H1 (cell line): ENCODE measurements around the gene NAA10. TPM values are rescaled to one million over a fixed set of nuclear protein-coding genes. Genes with fewer than 3 reads are reported as not detected.

ENCODE experiments used
- CTCF ChIA-PET: fragments of 300-600 bp; sonication (Branson Sonifier 250); formaldehyde crosslinking; loops from one replicate; lab custom pipeline; 2021; ENCODE audit not compliant: partially characterized antibody; lab: Charles Lee
- POLR2A ChIA-PET: fragments of 300-600 bp; sonication (Branson Sonifier 250); formaldehyde crosslinking; loops from one replicate; lab custom pipeline; 2021; ENCODE audit warnings: inconsistent platforms; ENCODE audit not compliant: partially characterized antibody; lab: Charles Lee
- DNase-seq, 2 experiments: peaks; one replicate each; pipeline versions ENCODE4 v3.0.0 to v3.0.0-alpha.2; 2010 to 2022; ENCODE audit warnings: low spot score in 2 of 2, low read depth in 1 of 2, mixed read lengths in 1 of 2
- FAIRE-seq: peaks from 2 replicates; lab custom pipeline; 2011; peaks lifted over from hg19 to GRCh38; lab: Jason Lieb, UNC
- H2AFZ ChIP-seq: 2 replicates; pipeline ENCODE4 v1.8.1; 2012; ENCODE audit warnings: low read length, inconsistent platforms
- H2AK5ac ChIP-seq: 2 replicates; pipeline ENCODE4 v1.6.1; 2013; ENCODE audit warnings: low read depth, low read length
- H2BK120ac ChIP-seq: replicated peaks from 2 replicates; pipeline ENCODE3; 2013; ENCODE audit warnings: low read depth, low read length, inconsistent platforms
- H2BK12ac ChIP-seq: 2 replicates; pipeline ENCODE4 v1.6.1; 2013; ENCODE audit warnings: low read depth, low read length
- H2BK15ac ChIP-seq: 2 replicates; pipeline ENCODE4 v1.6.1; 2013; ENCODE audit warnings: low read length
- H2BK20ac ChIP-seq: 2 replicates; pipeline ENCODE4 v1.6.1; 2013; ENCODE audit warnings: low read length
- H2BK5ac ChIP-seq: 2 replicates; pipeline ENCODE4 v1.6.1; 2013; ENCODE audit warnings: low read depth, low read length
- H3K14ac ChIP-seq: 2 replicates; pipeline ENCODE4 v1.6.1; 2013; ENCODE audit warnings: inconsistent platforms; ENCODE audit not compliant: insufficient read length
- H3K18ac ChIP-seq: 2 replicates; pipeline ENCODE4 v1.6.1; 2013; ENCODE audit warnings: low read length; ENCODE audit errors: extremely low read depth
- H3K23ac ChIP-seq: 2 replicates; pipeline ENCODE4 v1.6.1; 2013; ENCODE audit warnings: inconsistent platforms; ENCODE audit not compliant: insufficient read length
- H3K23me2 ChIP-seq: 2 replicates; pipeline ENCODE4 v1.6.1; 2013; ENCODE audit warnings: low read depth, low read length
- H3K27ac ChIP-seq: 2 replicates; pipeline ENCODE4 v1.6.1; 2011; ENCODE audit warnings: low read depth, low read length, inconsistent platforms
- H3K27me3 ChIP-seq, 4 experiments: replicated peaks in 1 of 4; 1 replicate in 1 of 4; 2 replicates in 3 of 4; pipeline versions ENCODE4 v1.6.1 to v1.8.1; 2011 to 2013; ENCODE audit warnings: low read length in 3 of 4, mild to moderate bottlenecking in 3 of 4, inconsistent platforms in 2 of 4, mixed read lengths in 2 of 4, moderate library complexity in 1 of 4; ENCODE audit not compliant: control insufficient read depth in 3 of 4, insufficient read depth in 3 of 4; ENCODE audit errors: extremely low read depth in 1 of 4
- H3K36me3 ChIP-seq, 4 experiments: 2 replicates each; pipeline versions ENCODE4 v1.6.1 to v1.8.1; 2011 to 2013; ENCODE audit warnings: mild to moderate bottlenecking in 4 of 4, low read length in 3 of 4, moderate library complexity in 2 of 4, control low read depth in 1 of 4, inconsistent platforms in 1 of 4; ENCODE audit not compliant: insufficient read depth in 4 of 4, control insufficient read depth in 2 of 4
- H3K4ac ChIP-seq: replicated peaks from 2 replicates; pipeline ENCODE3; 2013; ENCODE audit warnings: low read length, low read depth, mixed read lengths, inconsistent platforms; ENCODE audit not compliant: insufficient read length
- H3K4me1 ChIP-seq, 4 experiments: replicated peaks in 1 of 4; 1 replicate in 1 of 4; 2 replicates in 3 of 4; pipeline versions ENCODE4 v1.6.1 to v1.8.1; 2011 to 2013; ENCODE audit warnings: low read length in 3 of 4, inconsistent platforms in 2 of 4, mixed read lengths in 1 of 4; ENCODE audit not compliant: insufficient read depth in 4 of 4, control insufficient read depth in 3 of 4
- H3K4me2 ChIP-seq, 2 experiments: 2 replicates each; pipeline versions ENCODE4 v1.6.1 to v1.8.1; 2011 to 2013; ENCODE audit warnings: low read depth in 2 of 2, low read length in 2 of 2, control low read depth in 1 of 2, inconsistent platforms in 1 of 2, mild to moderate bottlenecking in 1 of 2; ENCODE audit not compliant: insufficient read depth in 1 of 2
- H3K4me3 ChIP-seq, 4 experiments: fragments of 200-600, 300-600 bp in 1 of 4; sonication (generic), shearing (Covaris generic), sonication (Bioruptor Twin) in 1 of 4; 2 replicates each; pipeline versions ENCODE4 v1.5.1 to v1.8.1; 2011 to 2016; ENCODE audit warnings: low read length in 4 of 4, low read depth in 3 of 4, control low read depth in 2 of 4, inconsistent platforms in 2 of 4, mild to moderate bottlenecking in 2 of 4, mixed read lengths in 1 of 4, moderate library complexity in 1 of 4; ENCODE audit not compliant: insufficient read depth in 2 of 4; ENCODE audit errors: extremely low read depth in 1 of 4
- H3K56ac ChIP-seq: replicated peaks from 2 replicates; pipeline ENCODE3; 2013; ENCODE audit warnings: low read depth, mild to moderate bottlenecking, mixed read lengths, low read length, inconsistent platforms; ENCODE audit not compliant: insufficient read length
- H3K79me1 ChIP-seq: 2 replicates; pipeline ENCODE4 v1.6.1; 2013; ENCODE audit warnings: low read depth, low read length, control low read depth
- H3K79me2 ChIP-seq, 2 experiments: 2 replicates each; pipeline versions ENCODE4 v1.6.1 to v1.8.1; 2012 to 2013; ENCODE audit warnings: low read length in 2 of 2, mild to moderate bottlenecking in 2 of 2, inconsistent platforms in 1 of 2; ENCODE audit not compliant: insufficient read depth in 2 of 2, control insufficient read depth in 1 of 2
- H3K9ac ChIP-seq, 4 experiments: replicated peaks in 1 of 4; 1 replicate in 1 of 4; 2 replicates in 3 of 4; pipeline versions ENCODE4 v1.6.1 to v1.8.1; 2011 to 2013; ENCODE audit warnings: low read depth in 3 of 4, low read length in 3 of 4, control low read depth in 2 of 4, mild to moderate bottlenecking in 2 of 4, moderate library complexity in 2 of 4, inconsistent platforms in 1 of 4; ENCODE audit errors: extremely low read depth in 1 of 4
- H3K9me3 ChIP-seq, 2 experiments: 2 replicates each; pipeline versions ENCODE4 v1.6.1 to v1.8.1; 2012 to 2013; ENCODE audit warnings: mild to moderate bottlenecking in 2 of 2, moderate library complexity in 2 of 2, control low read depth in 1 of 2, inconsistent platforms in 1 of 2, low read depth in 1 of 2, low read length in 1 of 2, mixed read lengths in 1 of 2; ENCODE audit not compliant: insufficient read depth in 2 of 2
- H4K20me1 ChIP-seq, 2 experiments: replicated peaks in 1 of 2; 2 replicates each; pipeline versions ENCODE3 to v1.8.1; 2011 to 2013; ENCODE audit warnings: inconsistent platforms in 2 of 2, low read length in 2 of 2, mild to moderate bottlenecking in 1 of 2; ENCODE audit not compliant: insufficient read depth in 2 of 2, control insufficient read depth in 1 of 2
- H4K5ac ChIP-seq: 2 replicates; pipeline ENCODE4 v1.6.1; 2013; ENCODE audit warnings: low read length, low read depth, mixed read lengths, inconsistent platforms; ENCODE audit not compliant: insufficient read length
- H4K8ac ChIP-seq: 2 replicates; pipeline ENCODE4 v1.8.0; 2013; ENCODE audit warnings: mild to moderate bottlenecking, moderate library complexity, low read length, inconsistent platforms; ENCODE audit not compliant: insufficient read depth; ENCODE audit errors: extremely low read depth
- H4K91ac ChIP-seq: replicated peaks from 2 replicates; pipeline ENCODE3; 2013; ENCODE audit warnings: low read length, mixed read lengths, inconsistent platforms; ENCODE audit not compliant: insufficient read length
- WGBS, 2 experiments: shearing (Covaris generic) in 1 of 2; methylation state at CpG; one replicate each; pipeline versions ENCODE4 v1.1.6 to v1.1.7; 2013 to 2015; ENCODE audit warnings: low lambda C conversion rate in 2 of 2, mixed read lengths in 2 of 2, inconsistent platforms in 1 of 2, low coverage in 1 of 2, missing lambda C conversion rate in 1 of 2; ENCODE audit not compliant: insufficient replicate concordance in 2 of 2, insufficient coverage in 1 of 2, insufficient read length in 1 of 2; ENCODE audit errors: extremely low coverage in 1 of 2, missing lambda C conversion rate in 1 of 2; 5-methylcytosine and 5-hydroxymethylcytosine counted together
- polyA plus RNA-seq, 7 experiments: library from polyadenylated mRNA; depleted of rRNA in 3 of 7; stranded (reverse) in 5 of 7; unstranded in 2 of 7; fragments of >200 nt in 5 of 7; fragments of 200-250 nt in 2 of 7; gene quantifications; 1 replicate in 5 of 7; 2 replicates in 1 of 7; 4 replicates in 1 of 7; pipeline versions ENCODE4 v1.2.1 to v1.2.3, GENCODE V29; 2011 to 2013; ENCODE audit warnings: missing spikeins in 2 of 7, mixed read lengths in 2 of 7
- total RNA-seq: library from RNA; stranded (reverse); fragmentation: NEBNext Ultra II Directional; extraction: Animal tissue kit (Norgen Biotek cat#: 25700); gene quantifications from 2 replicates; pipeline ENCODE4 v1.2.1, GENCODE V29; 2021

The NAA10 gene
- total and polyA plus RNA-seq, 2 of the 8 experiments (the other 6 are each of a cell fraction or from before 2014, with no cell fraction given), result 80.4 to 98.8 TPM

GRCh38 chrX:153948847-153949805, 14.3 kb upstream of the NAA10 start:
- Histone ChIP-seq H4K8ac (no peak overlapping the region), H3K14ac (no peak overlapping the region), H3K4me1 (peaks cover 0 to 11% (median 3%) of the 10 kb centered on the region in 4 experiments; a peak in 3 of 7 replicates), H3K79me2 (no peaks in the 10 kb centered on the region), H2BK120ac (no peak overlapping the region), H4K5ac (no peak overlapping the region), H3K9ac (no peak overlapping the region), H3K18ac (no peak overlapping the region), H3K23me2 (no peaks in the 10 kb centered on the region), H2BK15ac (no peak overlapping the region), H3K56ac (no peak overlapping the region), H3K36me3 (peaks cover 22 to 42% (median 32%) of the 10 kb centered on the region in 4 experiments; a peak in 7 of 8 replicates), H3K27ac (no peak overlapping the region; the same call in 1 of the 2 replicates), H3K4me3 (no peak overlapping the region), H2BK12ac (no peak overlapping the region), H4K20me1 (peaks cover 0 to 4% of the 10 kb centered on the region in 2 experiments), H2AFZ (no peak overlapping the region), H3K27me3 (no peaks in the 10 kb centered on the region), H2BK20ac (no peak overlapping the region), H4K91ac (no peak overlapping the region), H3K4me2 (no peak overlapping the region), H3K79me1 (no peaks in the 10 kb centered on the region), H3K9me3 (no peaks in the 10 kb centered on the region), H2AK5ac (no peak overlapping the region), H2BK5ac (no peak overlapping the region), H3K23ac (no peak overlapping the region), H3K4ac (no peak overlapping the region)
- CTCF ChIA-PET, result interaction anchor here (1.4 to 11.1 kb wide), 9 partner anchors 10 to 183 kb away, joined by 3 to 272 read pairs (median 6); partner anchors contain the start of genes ARHGAP4, HCFC1 and NAA10
- FAIRE-seq, result no peak
- DNase-seq, result no peak
- POLR2A ChIA-PET, result interaction anchor here (0.7 to 18.9 kb wide), 5 partner anchors 18 to 420 kb away, joined by 3 to 231 read pairs (median 12); partner anchors contain the start of genes ARHGAP4, HCFC1 and SSR4
- 83% methylated on average over 15 of the region's 30 CpGs; no CpG with 5 or more reads in 1 of the 2 experiments for WGBS, 2 experiments
